Fibroblast of skin of right quadriceps (primary cell): ENCODE measurements around the gene PBRM1.
A peak's percentile ranks its signal among the peaks of the same experiment; 100 is the strongest.
"Not testable (repeated sequence)": the region's sequence is repeated elsewhere in the genome, so short reads cannot be mapped to it uniquely, and the experiment has no call there.

Source experiments
- DNase-seq: peaks from one replicate; pipeline ENCODE4 v3.0.0-alpha.2; 2013

Gene PBRM1

GRCh38 chr3:52704611-52705437, 19.1 kb upstream of the PBRM1 start:
- DNase-seq = peak; percentile 23

- no peak for DNase-seq
Observed at GRCh38 chr3:52703341-52703740, 17.6 kb upstream of the PBRM1 start.

DNA sequence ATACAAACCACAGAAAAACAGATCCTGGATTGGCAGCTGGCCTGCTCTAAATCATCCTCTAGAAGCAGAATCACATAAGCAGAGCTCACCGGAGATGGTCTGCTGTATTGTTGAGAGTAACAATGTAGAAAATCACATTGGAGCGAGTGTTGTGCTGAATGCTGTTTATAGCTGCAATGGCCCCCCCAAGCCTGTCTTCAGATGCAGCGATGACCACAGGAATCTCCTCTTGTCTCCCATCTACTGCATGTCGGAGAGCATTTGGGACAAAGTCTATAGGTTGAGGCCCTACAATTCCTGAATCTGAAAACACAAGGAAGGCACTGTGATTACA, 11.9 kb upstream of the PBRM1 start:
- DNase-seq = no peak

DNA sequence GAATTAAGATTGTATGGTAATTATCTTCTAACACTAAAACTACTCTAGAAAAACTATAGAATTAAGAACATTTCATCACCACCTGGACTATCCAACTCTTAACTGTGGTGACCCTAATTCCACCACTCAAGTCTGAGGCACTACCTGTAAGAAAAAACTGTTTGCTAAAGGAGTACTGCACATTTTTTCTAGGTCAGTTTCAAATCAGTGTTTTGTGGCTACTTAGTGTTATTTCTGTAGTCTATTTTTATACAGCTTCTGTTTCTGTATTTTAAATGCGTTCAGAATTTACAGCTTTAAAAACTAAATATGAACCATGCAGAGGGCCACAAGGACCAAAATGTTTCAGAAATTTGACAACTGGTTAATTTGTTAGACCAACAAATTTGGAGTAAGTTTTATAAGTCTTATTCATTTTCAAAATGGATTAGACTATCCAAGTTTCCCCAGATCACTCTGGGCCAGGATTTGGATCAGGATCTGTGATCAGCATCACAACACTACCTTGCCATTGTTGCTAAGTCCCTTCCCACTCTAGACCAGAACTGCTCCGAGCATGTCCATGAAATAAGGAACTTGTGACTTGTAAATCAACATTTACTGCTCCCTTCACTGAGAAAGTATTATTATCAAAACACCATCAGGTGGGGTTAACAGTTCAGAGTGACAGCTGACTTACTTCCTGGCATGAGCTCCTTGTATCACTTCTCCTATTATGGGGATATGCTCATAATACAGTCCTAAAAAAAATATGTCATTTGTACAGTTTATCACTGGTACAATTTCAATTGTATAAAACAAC, 11.3 kb upstream of the PBRM1 start:
- DNase-seq = no peak

GRCh38 chr3:52695798-52696671, 10.3 kb upstream of the PBRM1 start:
- DNase-seq = no peak

DNA sequence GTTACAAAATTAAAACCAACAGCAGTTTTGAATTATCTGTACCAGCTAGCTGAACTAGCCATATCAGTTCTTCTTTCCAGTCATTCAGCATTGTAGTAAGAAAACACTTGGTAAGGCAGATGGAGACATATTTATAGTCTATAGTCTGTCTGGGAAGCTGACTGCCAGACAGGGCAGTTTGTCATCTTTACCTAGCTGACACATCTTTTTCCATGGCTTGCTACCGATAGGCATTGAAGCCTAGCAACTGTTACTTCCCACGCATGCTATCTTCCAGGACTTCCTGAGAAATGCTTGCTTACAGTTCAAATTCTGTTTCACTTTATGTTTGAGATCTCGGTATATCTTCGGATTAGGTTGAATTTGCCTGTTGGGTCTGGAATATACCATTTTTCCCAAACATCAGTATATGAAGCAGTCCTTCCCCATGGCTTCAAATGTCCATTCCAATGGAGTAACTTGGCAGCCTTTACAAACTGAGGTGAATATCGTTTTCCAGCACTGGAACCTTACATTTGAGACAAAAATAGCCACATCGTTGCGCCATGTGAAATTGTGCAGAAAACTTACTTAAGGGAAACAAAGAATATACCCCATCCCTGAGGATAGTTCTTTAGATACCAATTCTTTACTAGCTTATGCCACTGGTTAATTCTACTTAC, 8.9 kb upstream of the PBRM1 start:
- no peak for DNase-seq

DNA sequence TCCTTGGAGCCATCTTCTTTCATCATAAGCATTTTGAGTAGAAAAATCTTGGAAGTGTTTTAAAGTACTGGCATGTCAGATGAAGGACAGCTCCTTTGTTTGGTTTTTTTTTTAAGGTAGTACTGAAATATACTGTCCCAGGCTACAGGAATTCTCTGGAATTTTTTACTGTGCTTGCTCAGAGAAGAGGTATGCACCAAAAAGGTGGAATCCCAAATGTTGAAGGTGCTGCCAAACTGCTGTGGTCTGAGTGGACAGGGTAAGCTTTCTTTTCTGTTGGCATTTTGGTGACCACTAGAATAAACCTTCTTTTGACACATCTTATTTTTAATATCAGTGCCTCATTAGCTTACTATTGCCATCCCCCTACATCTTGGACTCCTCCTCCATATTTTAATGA, 7.4 kb upstream of the PBRM1 start:
- DNase-seq = no peak

- no peak for DNase-seq
Observed at GRCh38 chr3:52690560-52690959, 4.8 kb upstream of the PBRM1 start.

GRCh38 chr3:52689151-52689550, 3.4 kb upstream of the PBRM1 start:
- DNase-seq = no peak

DNA sequence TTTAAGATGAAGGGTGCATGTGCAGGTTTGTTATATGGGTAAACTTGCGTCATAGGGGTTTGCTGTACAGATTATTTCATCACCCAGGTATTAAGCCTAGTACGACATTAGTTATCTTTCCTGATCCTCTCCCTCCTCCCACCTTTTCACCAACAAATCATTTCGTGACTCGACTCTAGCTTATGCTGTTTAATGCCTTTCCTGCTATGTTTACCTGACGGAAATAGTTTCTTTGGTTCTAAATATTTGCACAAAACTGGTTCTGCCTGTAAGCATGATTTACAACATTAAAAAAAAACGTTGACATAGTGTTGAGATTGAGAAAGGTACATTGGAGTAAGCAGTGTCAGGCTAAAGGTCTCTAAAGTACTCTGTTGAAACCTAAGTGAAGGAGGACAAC, 2.6 kb upstream of the PBRM1 start:
- no peak for DNase-seq

- DNase-seq = peak; percentile 65
Observed at GRCh38 chr3:52685285-52685708, 416 bp downstream of the PBRM1 start.

GRCh38 chr3:52684184-52684583, 1.5 kb downstream of the PBRM1 start:
- DNase-seq = no peak

- DNase-seq = no peak
Observed at GRCh38 chr3:52683611-52684010, 2.1 kb downstream of the PBRM1 start.

GRCh38 chr3:52682016-52682415, 3.7 kb downstream of the PBRM1 start:
- DNase-seq = peak; percentile 82

GRCh38 chr3:52681596-52681995, 4.1 kb downstream of the PBRM1 start:
- DNase-seq = no peak

- DNase-seq = no peak
Observed at GRCh38 chr3:52679811-52680210, 5.9 kb downstream of the PBRM1 start.

DNA sequence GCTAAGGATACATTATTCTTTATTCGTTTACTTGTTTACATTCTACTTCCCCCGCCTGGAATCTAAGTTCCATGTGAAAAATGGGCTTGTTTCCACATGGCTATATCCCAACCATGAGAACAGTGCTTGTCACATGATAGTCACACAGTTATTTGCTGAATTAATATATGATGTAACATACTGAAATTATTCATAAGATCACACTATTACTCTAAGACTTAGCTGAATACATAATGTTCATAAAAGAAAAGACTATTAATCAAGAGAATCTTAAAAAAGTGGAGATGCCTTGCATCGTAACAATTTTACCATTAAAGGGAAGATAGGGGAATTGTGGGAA, 6.5 kb downstream of the PBRM1 start:
- DNase-seq = peak; percentile 51

DNA sequence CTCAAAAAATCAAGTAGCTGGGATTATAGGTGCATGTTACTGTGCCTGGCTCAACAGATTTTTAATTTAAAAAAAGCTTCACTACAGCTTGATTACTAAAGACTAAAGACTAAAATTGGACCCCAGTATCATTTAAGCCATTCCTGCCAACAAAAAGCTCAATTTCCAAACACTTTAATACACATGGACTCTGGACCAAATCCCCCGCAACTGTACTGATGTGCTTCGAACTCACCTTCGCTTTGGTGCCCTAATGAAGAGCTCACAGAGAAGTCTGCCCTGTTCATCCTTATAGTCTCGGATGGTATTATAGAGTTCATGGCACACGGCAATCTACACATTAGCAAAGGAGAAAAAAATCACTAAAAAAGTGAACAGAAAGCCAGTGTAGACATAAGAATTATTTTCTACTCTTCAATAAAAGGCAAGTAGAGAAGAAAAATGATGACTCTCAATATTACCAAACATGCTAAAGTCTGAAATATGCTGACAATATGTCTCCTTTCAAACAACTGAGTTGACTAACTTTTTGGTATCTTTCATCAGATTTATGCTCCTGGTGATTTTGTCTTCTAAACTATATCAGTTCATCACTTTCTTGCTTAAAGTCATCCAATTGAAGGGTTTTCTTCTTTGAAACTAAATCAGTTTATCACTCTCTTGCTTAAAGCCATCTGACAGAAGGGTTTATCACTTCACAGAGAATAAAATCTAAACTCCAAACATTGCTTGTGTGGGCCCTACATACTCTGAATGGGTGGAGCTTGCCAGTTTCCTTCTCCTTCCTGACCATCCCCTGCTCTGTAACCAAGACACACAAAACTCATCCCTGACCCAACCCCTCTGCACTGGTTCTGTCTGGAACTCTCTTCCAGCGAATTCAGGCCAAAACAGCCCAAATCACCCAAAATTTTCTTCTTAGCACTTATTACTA, 7.2 kb downstream of the PBRM1 start:
- DNase-seq = peak; percentile 15

DNA sequence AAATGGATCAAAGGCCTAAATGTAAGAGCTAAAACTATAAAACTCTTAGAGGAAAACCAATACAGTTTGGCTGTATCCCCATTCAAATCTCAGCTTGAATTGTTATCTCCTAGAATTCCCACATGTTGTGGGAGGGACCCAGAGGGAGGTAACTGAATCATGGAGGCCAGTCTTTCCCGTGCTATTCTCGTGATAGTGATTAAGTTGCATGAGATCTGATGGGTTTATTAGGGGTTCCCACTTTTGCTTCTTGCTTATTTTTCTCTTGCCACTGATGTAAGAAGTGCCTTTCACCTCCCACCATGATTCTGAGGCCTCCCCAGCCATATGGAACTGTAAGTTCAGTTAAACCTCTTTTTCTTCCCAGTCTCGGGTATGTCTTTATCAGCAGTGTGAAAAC, 9.5 kb downstream of the PBRM1 start:
- DNase-seq = not testable (repeated sequence)

DNA sequence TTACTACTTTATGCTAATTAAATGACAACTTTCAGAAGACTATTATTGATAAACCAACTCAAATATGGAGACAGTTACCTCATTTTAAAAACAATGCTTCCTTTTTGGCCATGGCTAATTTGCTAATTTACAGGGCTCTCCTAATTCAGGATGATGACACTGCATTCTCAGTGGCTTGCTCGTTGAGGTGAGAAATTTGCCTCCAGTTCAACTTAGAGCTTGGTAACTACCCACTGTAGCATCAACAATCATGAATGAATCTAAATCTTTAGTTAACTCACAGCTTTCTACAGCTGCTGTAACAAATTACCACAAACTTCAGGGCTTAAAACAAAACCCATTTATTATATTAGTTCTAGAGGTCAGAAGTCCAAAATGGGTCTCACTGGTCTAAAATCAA, 14.0 kb downstream of the PBRM1 start:
- DNase-seq = peak; percentile 44

- peak; percentile 100 for DNase-seq
Observed at GRCh38 chr3:52670621-52671521, 14.8 kb downstream of the PBRM1 start.
